ENCODE results near the gene RBCK1. TPM values are rescaled to one million over a fixed set of nuclear protein-coding genes. Genes with fewer than 3 reads are reported as not detected.

The RBCK1 gene
- total and polyA plus RNA-seq, 9 of the 15 experiments (the other 6 are each of a cell fraction or from before 2014, with no cell fraction given): 5.9 to 59.3 (median 26.5) TPM

GRCh38 chr20:399182-399707 is 8.9 kb upstream of the RBCK1 start (continued):
- TF ChIP-seq PBX2 (CRISPR knock-in tag; IDR thresholded peaks at IDR 0.05; ENCODE audit: low read depth) (no peak), PBX2 (tag; conservative IDR thresholded peaks at IDR 0.05; ENCODE audit: low read depth) (peak; percentile 56; the same call in 1 of the 2 replicates), PKNOX1 (IDR thresholded peaks at IDR 0.05) (peak; percentile 87), ZBTB33 (CRISPR knock-in tag; IDR thresholded peaks at IDR 0.05) (peak; percentile 50; the same call in 1 of the 2 replicates), TAL1 (IDR thresholded peaks at IDR 0.05) (peak; percentile 49; the same call in 1 of the 2 replicates), TEAD4 (IDR thresholded peaks at IDR 0.05; ENCODE audit: low read length) (no peak; the same call in 1 of the 2 replicates), TEAD4 (CRISPR knock-in tag; IDR thresholded peaks at IDR 0.05; ENCODE audit: borderline replicate concordance) (no peak)
